HL-60/S4 (cell line): Measurements from ENCODE around the gene ST8SIA6.

ENCODE experiments used
- in situ Hi-C: fragments of 300-500 bp; cut with MboI; formaldehyde crosslinking; loops from 2 replicates; pipeline ENCODE4 v1.14.3; 2022; ENCODE audit warnings: low sequenced_read_pairs

Gene ST8SIA6

DNA sequence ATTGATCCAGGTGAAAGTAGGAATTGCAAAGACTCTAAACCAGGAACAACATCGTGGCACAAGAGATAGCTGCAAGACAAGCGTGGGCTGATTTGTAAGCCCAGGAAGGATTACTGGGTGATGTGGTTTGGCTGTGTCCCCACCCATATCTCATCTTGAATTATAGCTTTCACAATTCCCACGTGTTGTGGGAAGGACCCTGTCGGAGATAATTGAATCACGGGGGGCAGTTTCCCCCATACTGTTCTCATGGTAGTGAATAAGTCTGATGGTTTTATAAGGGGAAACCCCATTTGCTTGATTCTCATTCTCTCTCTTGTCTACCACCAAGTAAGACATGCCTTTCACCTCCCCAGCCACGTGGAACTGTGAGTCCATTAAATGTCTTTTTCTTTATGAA lies 59.5 kb downstream of the ST8SIA6 start:
- in situ Hi-C loops, result no loop called here

DNA sequence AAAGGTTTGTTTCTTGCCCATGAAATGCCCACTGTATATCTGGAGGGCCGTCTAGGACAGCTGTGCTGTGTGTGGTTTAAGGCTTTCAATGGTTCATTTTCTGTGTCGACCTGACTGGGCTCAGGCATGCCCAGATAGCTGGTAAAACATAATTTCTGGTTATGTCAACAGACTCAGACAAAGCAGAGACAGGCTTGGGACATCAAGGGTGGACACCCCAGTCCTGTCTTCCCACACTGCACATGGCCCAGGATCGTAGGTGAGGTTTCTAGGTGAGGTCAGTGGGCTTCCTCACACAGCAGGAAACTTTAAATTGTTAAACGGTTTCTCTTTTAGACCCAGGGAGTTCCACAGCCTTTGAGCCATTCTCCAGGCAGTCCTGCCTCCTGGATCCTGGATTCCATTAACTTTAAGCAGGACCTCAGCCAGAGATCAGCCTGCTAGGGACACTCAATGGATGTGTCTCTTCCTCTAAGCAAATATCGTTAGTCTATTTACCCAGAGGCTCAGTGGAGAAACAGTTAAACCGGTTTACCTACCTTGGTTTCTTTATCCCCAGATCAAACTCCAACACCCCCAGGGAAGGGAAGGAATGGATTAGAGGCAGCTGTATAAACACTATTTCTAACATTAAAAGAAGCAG lies 66.4 kb downstream of the ST8SIA6 start:
- in situ Hi-C loops, result no loop called here

- in situ Hi-C loops, result no loop called here
Measured at GRCh38 chr10:17386616-17387075, 67.7 kb downstream of the ST8SIA6 start.

- in situ Hi-C loops, result no loop called here
Measured at GRCh38 chr10:17386021-17386420, 68.4 kb downstream of the ST8SIA6 start.

DNA sequence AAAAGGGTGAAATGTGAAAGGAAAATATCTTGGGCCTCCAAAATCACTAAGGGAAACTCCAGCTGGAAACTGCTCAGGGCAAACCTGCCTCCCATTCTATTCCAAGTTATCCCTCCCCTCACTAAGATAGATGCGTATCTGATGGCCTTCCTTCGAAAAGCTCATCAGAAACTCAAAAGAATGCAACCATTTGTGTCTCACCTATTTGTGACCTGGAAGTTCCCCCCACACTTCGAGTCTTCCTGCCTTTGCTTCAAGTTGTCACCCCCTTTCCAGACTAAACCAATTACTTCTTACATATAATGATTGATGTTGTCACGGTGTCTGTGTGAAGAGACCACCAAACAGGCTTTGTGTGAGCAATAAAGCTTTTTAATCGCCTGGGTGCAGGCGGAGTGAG lies 69.3 kb downstream of the ST8SIA6 start:
- in situ Hi-C loops, result no loop called here

DNA sequence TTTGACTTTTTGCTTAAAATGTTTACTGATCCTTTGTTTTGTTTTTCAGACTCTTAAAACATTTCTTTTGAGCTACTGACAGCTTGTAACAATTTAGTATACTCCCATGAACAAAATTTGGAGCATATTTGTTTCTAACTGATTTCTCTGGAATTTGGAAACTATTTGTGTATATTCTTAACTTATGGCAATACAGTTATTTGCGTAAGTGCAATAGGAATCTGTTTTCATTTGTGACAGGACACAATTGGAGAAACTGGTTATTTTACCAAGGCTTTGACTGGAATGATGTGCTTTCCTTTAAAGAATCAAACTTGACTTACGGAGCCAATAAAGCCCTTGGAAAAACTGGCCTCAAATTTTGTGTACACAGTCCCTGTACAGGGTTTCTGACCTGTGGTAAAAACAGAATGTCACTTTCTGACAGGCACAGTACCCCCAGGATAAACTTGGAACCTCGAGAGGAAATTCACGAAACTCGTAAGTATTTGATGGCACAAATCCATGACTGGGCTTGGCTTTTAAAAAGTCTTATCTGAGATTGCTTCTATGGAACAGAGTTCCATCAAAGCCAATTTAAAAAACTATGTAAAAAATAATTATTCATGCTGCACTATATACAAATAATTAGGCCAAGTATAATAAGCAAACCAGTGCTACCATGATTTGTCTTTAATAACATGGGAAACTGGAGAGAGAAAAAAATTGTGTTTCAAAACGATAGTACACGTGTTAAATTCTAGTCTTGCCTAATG lies 70.4 kb downstream of the ST8SIA6 start:
- in situ Hi-C loops, result no loop called here

DNA sequence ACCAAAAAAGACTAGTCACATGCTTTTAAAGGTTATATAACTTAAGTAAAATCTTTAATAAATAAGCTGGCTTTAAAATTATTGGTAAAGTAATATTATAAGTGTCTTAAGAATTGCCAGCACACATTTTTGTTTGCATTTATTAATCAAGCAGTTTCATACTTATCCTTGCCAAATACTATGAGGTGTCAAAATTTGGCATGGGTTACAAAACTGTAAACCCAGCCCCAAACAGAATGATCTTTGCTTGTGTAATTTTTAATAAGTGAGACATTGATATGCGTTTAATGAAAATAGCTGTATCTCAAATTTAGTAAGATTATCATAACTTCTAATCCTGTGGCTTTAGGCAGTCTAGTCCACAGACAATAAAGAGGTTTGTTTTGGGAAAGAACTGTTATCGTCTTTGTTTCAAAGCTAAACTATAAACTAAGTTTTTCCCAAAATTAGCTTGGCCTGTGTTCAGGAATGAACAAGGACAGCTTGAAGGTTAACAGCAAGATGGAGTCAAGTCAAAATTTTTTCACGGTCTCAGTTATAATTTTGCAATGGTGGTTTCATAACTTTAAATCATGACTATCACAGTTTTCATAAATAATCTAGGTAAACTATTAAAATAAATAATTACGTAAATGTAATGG lies 72.8 kb downstream of the ST8SIA6 start:
- in situ Hi-C loops, result no loop called here

- in situ Hi-C loops, result no loop called here
Measured at GRCh38 chr10:17380888-17381287, 73.5 kb downstream of the ST8SIA6 start.

GRCh38 chr10:17380016-17380415 lies 74.4 kb downstream of the ST8SIA6 start:
- in situ Hi-C loops, result no loop called here

- in situ Hi-C loops, result no loop called here
Measured at GRCh38 chr10:17379151-17379690, 75.2 kb downstream of the ST8SIA6 start.

DNA sequence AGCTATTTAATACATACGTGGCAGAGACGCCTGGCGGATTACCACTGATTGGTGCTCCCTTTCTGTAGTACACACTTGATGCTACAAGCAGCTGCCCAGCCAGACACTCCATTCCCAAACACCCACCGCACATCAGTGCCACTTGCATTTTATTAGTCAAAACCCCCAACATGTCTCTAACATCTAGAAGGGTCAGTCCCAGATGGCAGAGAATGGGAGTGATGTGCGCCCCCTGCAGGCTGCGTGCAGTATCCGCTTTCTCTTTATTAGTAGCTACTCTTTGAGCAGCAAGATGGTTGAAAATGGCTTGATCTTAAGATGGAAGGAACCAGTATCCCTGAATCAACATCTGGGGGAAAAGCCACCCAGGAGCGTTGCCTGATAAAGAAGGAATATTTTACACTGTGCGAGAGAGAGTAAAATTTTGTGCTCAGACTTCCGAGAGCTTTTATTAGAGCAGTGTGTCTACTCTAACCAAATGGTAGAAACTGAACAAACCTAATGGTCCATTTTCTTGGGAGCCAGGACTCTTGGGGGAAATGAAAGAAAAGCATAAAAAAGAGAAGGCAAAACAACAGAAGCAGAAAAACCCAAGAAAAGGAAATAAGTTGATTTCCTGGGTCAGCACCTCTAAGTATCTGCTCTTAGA lies 78.3 kb downstream of the ST8SIA6 start:
- in situ Hi-C loops, result no loop called here

DNA sequence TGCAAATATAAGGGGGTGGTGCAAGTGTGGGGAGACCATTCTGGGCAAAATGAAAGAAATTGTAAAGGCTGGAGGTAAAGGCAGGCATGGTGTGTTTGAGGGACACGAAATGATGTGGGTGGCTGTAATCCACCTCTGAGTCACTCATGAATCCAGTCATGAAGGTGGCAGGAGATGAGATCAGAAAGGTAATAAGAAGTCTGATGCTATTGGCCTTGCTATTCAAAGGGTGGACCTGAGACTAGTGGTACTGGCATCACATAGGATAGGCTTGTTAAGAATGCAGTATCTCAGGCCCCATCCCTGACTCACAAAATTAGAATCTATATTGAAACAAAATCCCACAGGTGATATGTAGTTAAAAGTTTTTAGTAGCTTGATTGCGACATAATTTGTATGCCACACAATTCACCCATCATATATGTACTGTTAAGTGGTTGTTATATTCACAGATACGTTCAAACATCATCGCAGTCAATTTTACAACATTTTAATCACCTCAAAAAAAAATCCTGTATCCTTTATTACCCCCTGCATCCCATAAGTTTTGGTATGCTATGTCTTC lies 85.6 kb downstream of the ST8SIA6 start:
- in situ Hi-C loops, result no loop called here

DNA sequence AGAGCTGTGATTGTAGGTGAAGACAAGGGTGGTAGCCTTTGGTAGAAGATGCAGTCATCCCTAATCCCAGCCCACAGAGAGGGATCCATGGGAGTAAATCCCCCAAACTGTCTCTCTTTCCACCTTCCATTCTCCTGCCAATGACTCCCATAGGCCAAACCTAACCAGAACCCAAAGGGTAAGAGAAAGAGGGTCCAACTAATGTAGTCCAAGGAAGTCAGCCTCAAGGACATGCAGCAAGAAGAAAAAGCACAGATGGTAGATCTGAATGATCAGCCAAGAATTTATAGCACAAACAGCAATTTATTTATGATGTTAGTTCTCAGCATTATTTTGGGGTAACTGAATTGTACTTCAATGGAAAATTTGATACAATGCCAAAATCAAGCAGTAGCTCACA lies 87.7 kb downstream of the ST8SIA6 start:
- in situ Hi-C loops, result no loop called here

DNA sequence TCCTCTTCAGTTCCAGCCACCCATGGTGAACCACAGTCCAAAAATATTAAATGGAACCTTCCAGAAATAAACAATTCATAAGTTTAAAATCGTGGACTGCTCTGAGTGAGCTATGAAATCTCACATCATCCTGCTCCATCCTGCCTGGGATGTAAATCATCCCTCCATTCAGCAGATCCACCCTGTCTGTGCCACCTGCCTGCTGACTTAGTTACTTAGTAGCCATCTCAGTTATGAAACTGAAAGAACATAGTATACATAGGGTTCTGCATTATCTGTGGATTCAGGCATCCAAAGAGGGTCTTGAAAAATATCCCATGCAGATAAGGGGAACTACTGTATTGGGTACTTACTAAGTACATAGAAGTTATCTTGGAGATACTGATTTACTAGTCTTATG lies 89.0 kb downstream of the ST8SIA6 start:
- in situ Hi-C loops, result no loop called here

DNA sequence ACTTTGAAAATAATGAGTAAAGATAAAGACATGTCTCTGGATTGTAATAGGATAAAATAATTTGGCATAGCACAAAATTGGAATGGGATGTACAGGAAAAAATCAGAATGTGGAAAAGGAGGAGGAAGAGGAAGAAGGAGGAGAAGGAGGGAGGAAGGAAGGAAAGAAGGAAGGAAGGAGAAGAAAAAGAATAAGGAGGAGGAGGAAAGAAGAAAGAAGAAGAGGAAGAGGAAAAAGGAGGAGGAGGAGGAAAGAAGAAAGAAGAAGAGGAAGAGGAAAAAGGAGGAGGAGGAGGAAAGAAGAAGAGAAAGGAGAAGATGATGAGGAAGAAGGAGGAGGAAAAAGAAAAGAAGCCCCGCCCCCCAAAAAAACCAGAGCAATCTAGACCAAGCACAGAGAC lies 95.9 kb downstream of the ST8SIA6 start:
- in situ Hi-C loops, result no loop called here

GRCh38 chr10:17357781-17358180 lies 96.6 kb downstream of the ST8SIA6 start:
- in situ Hi-C loops, result no loop called here

GRCh38 chr10:17356820-17357219 lies 97.6 kb downstream of the ST8SIA6 start:
- in situ Hi-C loops, result no loop called here

DNA sequence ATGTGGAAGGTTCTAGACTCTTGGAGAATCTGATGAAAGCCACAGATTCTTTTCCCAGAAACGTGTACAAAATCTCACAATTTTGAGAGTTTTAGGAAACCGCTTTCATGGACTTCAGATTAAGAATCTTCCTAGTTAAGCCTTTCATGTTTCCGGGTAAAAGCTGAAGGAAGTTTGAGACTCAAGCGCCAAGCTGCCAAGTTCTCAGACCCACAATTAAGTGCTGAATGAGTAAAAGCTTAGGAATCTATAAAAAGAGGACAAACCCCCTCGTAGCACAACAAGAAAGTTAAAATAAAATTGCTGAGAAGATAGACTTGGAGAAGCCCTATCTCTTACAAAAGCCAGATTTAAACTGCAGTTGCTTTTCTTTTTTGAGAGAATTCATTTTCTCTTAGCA lies 99.6 kb downstream of the ST8SIA6 start:
- in situ Hi-C loops, result no loop called here

- in situ Hi-C loops, result no loop called here
Measured at GRCh38 chr10:17353568-17354300, 100.7 kb downstream of the ST8SIA6 start.

DNA sequence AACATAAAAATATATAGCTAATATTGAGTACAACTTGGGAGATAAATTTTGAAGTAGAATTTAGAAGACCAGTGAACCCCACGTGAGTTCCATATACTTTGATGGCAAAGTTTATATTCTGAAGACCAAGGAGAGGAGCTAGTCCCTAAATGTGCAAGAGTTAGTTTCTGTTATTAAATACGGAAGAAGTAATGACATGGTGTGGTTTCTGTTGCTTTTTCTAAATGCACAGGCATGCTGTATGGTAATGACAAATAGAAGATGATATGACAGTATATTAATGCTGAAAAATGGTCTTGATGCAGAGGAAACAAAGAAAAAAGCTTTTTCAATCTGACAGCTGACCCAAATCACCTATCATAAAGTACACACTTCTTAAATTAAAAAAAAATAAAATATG lies 101.8 kb downstream of the ST8SIA6 start:
- in situ Hi-C loops, result no loop called here
